Uterus (tissue), 4 donors: Measurements from ENCODE around the gene KIF3C. TPM values are rescaled to one million over a fixed set of nuclear protein-coding genes. Genes with fewer than 3 reads are reported as not detected.

Experiments
- DNase-seq, 2 donors: peaks; one replicate each; pipeline ENCODE4 v3.0.0-alpha.2; 2019 to 2020
- H3K27ac ChIP-seq, 2 donors: fragments of 200-600 bp; sonication (generic); 1 replicate in 1 of 2; 2 replicates in 1 of 2; pipeline ENCODE4 v1.5.1; 2016 to 2018
- H3K27me3 ChIP-seq, 2 donors: fragments of 200-600 bp; sonication (generic); one replicate each; pipeline ENCODE4 v1.5.1; 2018 to 2019; ENCODE audit warnings: control low read depth in 1 of 2
- H3K36me3 ChIP-seq, 2 donors: fragments of 200-600 bp; sonication (generic); one replicate each; pipeline ENCODE4 v1.5.1; 2019; ENCODE audit warnings: control low read depth in 1 of 2
- H3K4me1 ChIP-seq, 2 donors: fragments of 200-600 bp; sonication (generic); one replicate each; pipeline ENCODE4 v1.5.1; 2018 to 2019; ENCODE audit warnings: control low read depth in 1 of 2
- H3K4me3 ChIP-seq, 2 donors: fragments of 200-600 bp; sonication (generic); 1 replicate in 1 of 2; 2 replicates in 1 of 2; pipeline ENCODE4 v1.5.1; 2018 to 2019; ENCODE audit warnings: mild to moderate bottlenecking in 1 of 2
- H3K9me3 ChIP-seq, 2 donors: fragments of 200-600 bp; sonication (generic); one replicate each; pipeline ENCODE4 v1.5.1; 2019; ENCODE audit warnings: control low read depth in 1 of 2
- CTCF ChIP-seq, 4 experiments: fragments of 200-600 bp in 2 of 4; fragments of 450-650 bp in 2 of 4; sonication (generic) in 2 of 4; IDR thresholded peaks; one replicate each; pipeline ENCODE4 v1.5.1; 2016 to 2019; ENCODE audit warnings: antibody characterized with exemption in 4 of 4, mild to moderate bottlenecking in 2 of 4, moderate library complexity in 1 of 4
- POLR2A ChIP-seq, 2 donors: fragments of 450-650 bp; IDR thresholded peaks; one replicate each; pipeline ENCODE4 v1.6.1; 2016; ENCODE audit warnings: antibody characterized with exemption in 2 of 2, mild to moderate bottlenecking in 1 of 2, moderate library complexity in 1 of 2
- intact Hi-C: fragments of 100-400 bp; cut with DNase I; formaldehyde crosslinking; loops from one replicate; pipeline ENCODE4 v1.15.1; 2023; ENCODE audit warnings: low total_unique reads
- total RNA-seq, 4 donors: library from RNA; depleted of rRNA in 3 of 4; stranded (reverse); fragments of >200 nt in 3 of 4; gene quantifications; one replicate each; pipeline versions ENCODE4 v1.1.0 to v1.2.4, GENCODE V29; 2014 to 2023
- donor health status: DM: yes; HTN: yes; CAD: no.

Gene KIF3C
- total RNA-seq, 4 donors from 2014 or later, result 3.5 to 12.6 (median 7.4) TPM

GRCh38 chr2:25996844-25997243 is 14.5 kb upstream of the KIF3C start:
- H3K36me3 ChIP-seq, result no peaks in the 10 kb centered on the region
- H3K9me3 ChIP-seq, result no peaks in the 10 kb centered on the region
- intact Hi-C loops, result no loop called here
- no peaks in the 10 kb centered on the region for H3K4me1 ChIP-seq
- no peak overlapping the region for H3K4me3 ChIP-seq
- H3K27ac ChIP-seq, result no peak overlapping the region
- H3K27me3 ChIP-seq, result no peaks in the 10 kb centered on the region
- no peak for TF ChIP-seq POLR2A (IDR thresholded peaks at IDR 0.05)
- no peak for TF ChIP-seq CTCF (IDR thresholded peaks at IDR 0.05)
- no peak for DNase-seq

- DNase-seq, result no peak
- intact Hi-C loops, result no loop called here
- no peaks in the 10 kb centered on the region for H3K36me3 ChIP-seq
- H3K27ac ChIP-seq, result no peak overlapping the region
- no peaks in the 10 kb centered on the region for H3K4me1 ChIP-seq
- H3K9me3 ChIP-seq, result no peaks in the 10 kb centered on the region
- no peak for TF ChIP-seq POLR2A (IDR thresholded peaks at IDR 0.05)
- no peak for TF ChIP-seq CTCF (IDR thresholded peaks at IDR 0.05)
- H3K4me3 ChIP-seq, result no peak overlapping the region
- H3K27me3 ChIP-seq, result no peaks in the 10 kb centered on the region
These were observed 12.2 kb upstream of the KIF3C start for GRCh38 chr2:25994509-25994908.

GRCh38 chr2:25993049-25993448 is 10.8 kb upstream of the KIF3C start:
- no peaks in the 10 kb centered on the region for H3K27me3 ChIP-seq
- DNase-seq, result no peak
- H3K27ac ChIP-seq, result no peak overlapping the region
- no peak overlapping the region for H3K4me3 ChIP-seq
- no peaks in the 10 kb centered on the region for H3K36me3 ChIP-seq
- intact Hi-C loops, result no loop called here
- TF ChIP-seq CTCF (IDR thresholded peaks at IDR 0.05) (no peak), POLR2A (IDR thresholded peaks at IDR 0.05) (no peak)
- H3K9me3 ChIP-seq, result no peaks in the 10 kb centered on the region
- no peaks in the 10 kb centered on the region for H3K4me1 ChIP-seq

GRCh38 chr2:25992556-25992955 is 10.3 kb upstream of the KIF3C start:
- DNase-seq, result no peak
- Histone ChIP-seq H3K27me3 (no peaks in the 10 kb centered on the region), H3K4me1 (no peaks in the 10 kb centered on the region), H3K4me3 (no peak overlapping the region), H3K36me3 (no peaks in the 10 kb centered on the region), H3K27ac (no peak overlapping the region), H3K9me3 (no peaks in the 10 kb centered on the region)
- TF ChIP-seq CTCF (IDR thresholded peaks at IDR 0.05) (no peak), POLR2A (IDR thresholded peaks at IDR 0.05) (no peak)
- intact Hi-C loops, result no loop called here

GRCh38 chr2:25991965-25992364 is 9.7 kb upstream of the KIF3C start:
- H3K27me3 ChIP-seq, result no peaks in the 10 kb centered on the region
- no peaks in the 10 kb centered on the region for H3K4me1 ChIP-seq
- no peak overlapping the region for H3K4me3 ChIP-seq
- intact Hi-C loops, result no loop called here
- H3K36me3 ChIP-seq, result no peaks in the 10 kb centered on the region
- H3K9me3 ChIP-seq, result no peaks in the 10 kb centered on the region
- H3K27ac ChIP-seq, result no peak overlapping the region
- no peak for TF ChIP-seq CTCF (IDR thresholded peaks at IDR 0.05)
- TF ChIP-seq POLR2A (IDR thresholded peaks at IDR 0.05), result no peak
- DNase-seq, result no peak
